Activated naive CD4-positive, alpha-beta T cell treated with anti-CD3 and anti-CD28 coated beads, Interleukin-2, amount 50 U/mL, for 72 hours (primary cell): ENCODE data around the gene GADD45G. TPM values are rescaled to one million over a fixed set of nuclear protein-coding genes. Genes with fewer than 3 reads are reported as not detected.

ENCODE experiments used
- ATAC-seq, 2 donors: fragments of 150-1000 bp; cut with Tn5 transposase; 2 replicates each; pipeline ENCODE4 v1.10.0; 2021; ENCODE audit warnings: mild to moderate bottlenecking in 2 of 2, moderate library complexity in 2 of 2
- DNase-seq, 2 donors: peaks; one replicate each; pipeline ENCODE4 v3.0.0; 2021 to 2022; ENCODE audit warnings: low spot score in 2 of 2
- H3K27ac Mint-ChIP-seq, 2 donors: one replicate each; pipeline ENCODE4 v1.8.0; 2022; ENCODE audit warnings: mild to moderate bottlenecking in 2 of 2, mixed read lengths in 2 of 2
- H3K36me3 Mint-ChIP-seq, 2 donors: one replicate each; pipeline ENCODE4 v1.8.0; 2022; ENCODE audit warnings: mixed read lengths in 2 of 2
- H3K9me3 Mint-ChIP-seq, 2 donors: one replicate each; pipeline ENCODE4 v1.8.0; 2022; ENCODE audit warnings: mixed read lengths in 2 of 2
- total RNA-seq, 2 donors: library from RNA; stranded (reverse); gene quantifications; one replicate each; pipeline ENCODE4 v1.2.3, GENCODE V29; 2022

GADD45G gene
- total RNA-seq, 2 donors from 2014 or later, result 3.8 to 5.3 TPM

DNA sequence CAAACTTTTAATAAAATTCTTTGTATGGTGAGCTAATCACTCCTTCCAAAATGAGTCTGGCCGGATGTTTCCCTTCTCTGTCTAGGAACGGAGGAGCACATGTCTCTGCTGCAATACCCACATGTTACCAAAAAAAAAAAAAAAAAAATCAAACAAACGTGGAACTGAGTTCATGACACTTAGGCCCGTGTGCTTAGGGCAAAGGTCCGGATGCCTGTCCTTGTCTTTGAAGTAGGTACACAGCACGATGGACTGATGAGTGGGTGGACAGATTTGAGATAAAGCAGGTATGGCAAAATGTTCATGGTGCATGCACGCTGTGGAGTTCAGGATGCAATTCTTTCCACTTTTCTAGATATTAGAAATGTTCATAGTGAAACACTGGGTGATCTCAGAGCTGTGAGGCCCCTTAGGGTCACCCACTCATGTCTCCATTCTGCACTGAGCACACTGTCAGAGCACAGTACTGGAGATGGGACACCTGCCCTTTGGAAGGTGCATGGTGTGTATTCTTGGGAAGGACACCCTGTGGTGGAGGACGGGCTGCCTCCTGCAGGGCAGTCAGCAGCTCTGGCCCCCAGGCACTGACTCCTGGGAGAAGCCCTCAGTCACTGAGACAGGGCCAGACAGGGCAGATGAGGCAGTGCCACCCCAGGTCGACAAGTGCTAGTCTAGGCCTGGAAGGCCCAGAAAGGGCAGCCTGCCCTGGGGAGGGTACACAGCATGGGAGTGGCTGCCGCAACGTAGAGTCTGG is 43.6 kb downstream of the GADD45G start:
- Mint-ChIP-seq H3K36me3 (no peaks in the 10 kb centered on the region), H3K27ac (no peak overlapping the region), H3K9me3 (no peaks in the 10 kb centered on the region)
- no peak for DNase-seq
- no peak for ATAC-seq

DNA sequence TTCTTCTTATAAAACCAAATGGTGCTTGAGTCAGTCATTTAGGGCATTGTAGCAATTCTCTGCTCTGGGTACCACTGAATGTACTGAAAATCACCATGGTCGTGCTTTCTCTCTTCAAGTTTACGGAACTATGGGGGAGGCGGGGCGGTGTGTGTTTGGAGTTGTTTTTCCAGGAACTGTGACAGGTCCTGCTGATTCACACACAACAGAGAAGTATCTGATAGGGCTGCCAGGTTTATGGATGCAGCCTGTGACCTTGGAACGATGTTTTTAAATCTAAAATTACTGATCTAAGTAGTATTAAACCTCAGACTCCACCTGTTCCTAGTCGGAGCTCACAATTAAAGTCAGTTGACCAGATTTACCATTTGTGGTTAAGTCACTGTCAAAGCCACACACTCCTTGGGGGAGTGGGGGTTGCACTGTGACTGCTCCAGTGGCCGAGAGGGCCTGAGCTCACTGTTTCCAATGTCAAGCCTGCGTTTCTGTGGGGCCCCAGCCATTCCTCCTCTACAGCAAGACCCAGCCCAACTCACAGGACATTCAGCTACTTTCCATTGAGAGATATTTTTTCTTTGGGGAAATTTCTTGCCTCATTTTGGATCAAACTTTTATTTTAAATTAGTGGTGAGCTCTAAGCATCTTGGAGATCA is 44.4 kb downstream of the GADD45G start:
- H3K27ac Mint-ChIP-seq, result peak overlapping the region in 1 of 2 donors; percentile 62
- DNase-seq (no peak), ATAC-seq (no peak)
- H3K36me3 Mint-ChIP-seq, result no peaks in the 10 kb centered on the region
- H3K9me3 Mint-ChIP-seq, result no peaks in the 10 kb centered on the region

DNA sequence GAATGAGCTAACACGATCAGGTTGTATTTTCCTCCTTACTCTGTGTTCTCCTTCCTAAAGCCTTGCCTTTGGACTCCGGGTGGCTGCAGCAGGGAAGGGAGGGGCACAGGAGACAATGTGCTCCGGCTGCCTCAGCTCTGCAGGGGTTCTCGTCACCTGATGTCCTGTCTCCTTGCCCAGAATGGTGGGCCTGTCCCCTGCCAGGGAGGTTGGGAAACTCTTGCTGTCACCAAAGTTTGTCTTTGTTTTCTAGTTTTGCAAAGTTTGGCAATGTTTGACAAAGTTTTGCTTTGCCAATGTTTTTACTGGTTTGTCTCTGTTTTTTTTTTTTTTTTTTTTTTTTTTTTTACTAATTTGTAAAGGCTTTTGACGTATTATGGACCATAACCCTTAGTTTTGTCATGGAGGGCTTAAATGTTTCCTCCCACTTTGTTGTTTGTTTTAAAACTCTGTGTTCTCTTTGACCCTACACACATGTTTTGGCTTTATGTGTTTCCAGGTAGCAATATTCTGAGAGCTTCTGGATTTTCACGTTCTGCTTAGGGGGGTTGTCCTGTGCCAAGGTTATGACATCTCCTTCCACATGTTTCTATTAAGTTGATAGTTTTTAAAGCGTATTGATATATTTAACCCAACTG is 49.3 kb downstream of the GADD45G start:
- H3K36me3 Mint-ChIP-seq, result no peaks in the 10 kb centered on the region
- H3K27ac Mint-ChIP-seq, result no peak overlapping the region
- ATAC-seq (no peak), DNase-seq (no peak)
- H3K9me3 Mint-ChIP-seq, result no peaks in the 10 kb centered on the region

DNA sequence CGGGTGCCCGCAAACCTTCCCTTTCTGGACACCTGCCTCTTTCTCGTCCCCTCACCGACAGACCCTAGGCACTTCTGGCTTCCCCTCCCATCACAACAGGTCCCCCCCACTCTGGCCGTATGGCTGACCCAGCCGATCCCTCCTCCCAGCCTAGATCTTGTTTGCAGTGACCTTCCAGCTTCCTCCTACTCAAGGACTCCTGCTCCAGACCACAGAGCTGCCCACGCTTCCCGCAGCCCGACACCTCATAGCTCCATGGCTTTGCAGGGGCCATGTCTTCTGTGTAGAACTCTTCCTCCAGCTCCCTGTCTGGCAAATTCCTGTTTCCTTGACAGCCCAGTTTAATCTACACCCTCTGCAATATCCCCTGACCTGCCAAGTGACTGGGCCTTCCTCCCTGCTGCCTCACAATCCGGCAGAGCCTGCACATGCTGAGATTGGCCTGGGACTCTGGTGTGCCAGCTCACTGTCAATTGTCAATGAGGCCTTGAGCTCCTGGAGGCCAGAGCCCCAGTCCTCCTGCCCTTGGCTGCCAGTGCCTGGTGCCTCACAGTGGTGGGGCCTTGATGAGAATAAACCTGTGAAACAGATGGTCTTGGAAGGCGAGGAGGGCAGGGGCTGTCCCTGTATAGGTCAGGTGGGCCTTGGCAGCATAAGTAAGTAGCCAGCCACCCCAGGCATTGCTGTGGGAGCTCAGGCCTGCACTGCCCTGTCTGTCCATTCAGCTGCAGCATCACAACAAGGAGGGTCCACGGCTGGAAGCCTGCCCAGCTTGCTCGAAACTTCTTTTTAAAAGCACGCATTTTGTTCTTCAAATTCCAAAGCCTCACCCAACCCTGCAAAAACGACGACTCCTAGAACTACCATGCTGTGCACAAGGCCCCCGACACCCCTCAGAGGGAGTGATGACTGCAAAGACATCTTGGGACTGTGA is 50.5 kb downstream of the GADD45G start:
- no peak for ATAC-seq
- Mint-ChIP-seq H3K9me3 (no peaks in the 10 kb centered on the region), H3K27ac (peak overlapping the region in 1 of 2 donors; percentile 30), H3K36me3 (no peaks in the 10 kb centered on the region)
- DNase-seq, result no peak

Other genes with a start within 250 kb of the GADD45G start
- 100 to 1,000 TPM; 211 to 278 TPM for gene SEMA4D, start 106.9 kb upstream of the GADD45G start, total RNA-seq